ENCODE results near the gene HAGH.
A peak's percentile ranks its signal among the peaks of the same experiment; 100 is the strongest.

HAGH gene

GRCh38 chr16:1772362-1772907 lies 54.2 kb downstream of the HAGH start, which contains the start of gene EME2:
EME2 (plus strand) TSS chr16:1772810; CDS start chr16:1773228, 418 bp downstream.
- TF ChIP-seq ZNF70 (CRISPR knock-in tag; IDR thresholded peaks at IDR 0.05) = no peak
- no peak for TF ChIP-seq ARNTL (CRISPR knock-in tag; IDR thresholded peaks at IDR 0.05; ENCODE audit: borderline replicate concordance, low read depth)
- no peak for TF ChIP-seq TOX (CRISPR knock-in tag; IDR thresholded peaks at IDR 0.05; ENCODE audit: borderline replicate concordance)
- TF ChIP-seq TCF4 (CRISPR knock-in tag; IDR thresholded peaks at IDR 0.05; ENCODE audit: borderline replicate concordance) = no peak
- TF ChIP-seq CSRNP3 (CRISPR knock-in tag; IDR thresholded peaks at IDR 0.05) = no peak
- TF ChIP-seq GLIS3 (CRISPR knock-in tag; IDR thresholded peaks at IDR 0.05) = no peak
- ATAC-seq = no peak; the same call in 2 of the 3 replicates

- ATAC-seq = no peak
- TF ChIP-seq PPARA (CRISPR knock-in tag; IDR thresholded peaks at IDR 0.05; ENCODE audit: borderline replicate concordance) = no peak
- no peak for TF ChIP-seq BACH2 (CRISPR knock-in tag; IDR thresholded peaks at IDR 0.05; ENCODE audit: borderline replicate concordance)
- no peak for TF ChIP-seq ZNF565 (CRISPR knock-in tag; conservative IDR thresholded peaks at IDR 0.05; ENCODE audit: low read depth)
- TF ChIP-seq ESRRG (CRISPR knock-in tag; IDR thresholded peaks at IDR 0.05) = no peak
- no peak for TF ChIP-seq GLIS3 (CRISPR knock-in tag; IDR thresholded peaks at IDR 0.05)
- no peak for TF ChIP-seq ZNF8 (CRISPR knock-in tag; IDR thresholded peaks at IDR 0.05)
- TF ChIP-seq SNAI2 (CRISPR knock-in tag; IDR thresholded peaks at IDR 0.05) = no peak
- TF ChIP-seq CSDC2 (CRISPR knock-in tag; IDR thresholded peaks at IDR 0.05) = no peak
- no peak for TF ChIP-seq ZFP3 (CRISPR knock-in tag; IDR thresholded peaks at IDR 0.05)
Measured at GRCh38 chr16:1771864-1772361, 54.7 kb downstream of the HAGH start.

- TF ChIP-seq ZFP3 (CRISPR knock-in tag; IDR thresholded peaks at IDR 0.05) (no peak), ZNF70 (CRISPR knock-in tag; IDR thresholded peaks at IDR 0.05) (no peak), TSHZ2 (CRISPR knock-in tag; IDR thresholded peaks at IDR 0.05) (no peak), ARNTL (CRISPR knock-in tag; IDR thresholded peaks at IDR 0.05; ENCODE audit: borderline replicate concordance, low read depth) (no peak), ZC3H10 (CRISPR knock-in tag; IDR thresholded peaks at IDR 0.05) (no peak), TOX (CRISPR knock-in tag; IDR thresholded peaks at IDR 0.05; ENCODE audit: borderline replicate concordance) (no peak), RARB (CRISPR knock-in tag; IDR thresholded peaks at IDR 0.05) (no peak), ISL1 (CRISPR knock-in tag; IDR thresholded peaks at IDR 0.05) (no peak), ZFP30 (CRISPR knock-in tag; IDR thresholded peaks at IDR 0.05) (no peak), ZNF565 (CRISPR knock-in tag; conservative IDR thresholded peaks at IDR 0.05; ENCODE audit: low read depth) (no peak), ZNF8 (CRISPR knock-in tag; IDR thresholded peaks at IDR 0.05) (no peak)
- TF ChIP-seq, protein P1, sequence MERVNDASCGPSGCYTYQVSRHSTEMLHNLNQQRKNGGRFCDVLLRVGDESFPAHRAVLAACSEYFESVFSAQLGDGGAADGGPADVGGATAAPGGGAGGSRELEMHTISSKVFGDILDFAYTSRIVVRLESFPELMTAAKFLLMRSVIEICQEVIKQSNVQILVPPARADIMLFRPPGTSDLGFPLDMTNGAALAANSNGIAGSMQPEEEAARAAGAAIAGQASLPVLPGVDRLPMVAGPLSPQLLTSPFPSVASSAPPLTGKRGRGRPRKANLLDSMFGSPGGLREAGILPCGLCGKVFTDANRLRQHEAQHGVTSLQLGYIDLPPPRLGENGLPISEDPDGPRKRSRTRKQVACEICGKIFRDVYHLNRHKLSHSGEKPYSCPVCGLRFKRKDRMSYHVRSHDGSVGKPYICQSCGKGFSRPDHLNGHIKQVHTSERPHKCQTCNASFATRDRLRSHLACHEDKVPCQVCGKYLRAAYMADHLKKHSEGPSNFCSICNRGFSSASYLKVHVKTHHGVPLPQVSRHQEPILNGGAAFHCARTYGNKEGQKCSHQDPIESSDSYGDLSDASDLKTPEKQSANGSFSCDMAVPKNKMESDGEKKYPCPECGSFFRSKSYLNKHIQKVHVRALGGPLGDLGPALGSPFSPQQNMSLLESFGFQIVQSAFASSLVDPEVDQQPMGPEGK (CRISPR knock-in tag; IDR thresholded peaks at IDR 0.05; ENCODE audit: borderline replicate concordance) = no peak
- peak; percentile 53 for ATAC-seq
Measured at GRCh38 chr16:1771188-1771863, 55.3 kb downstream of the HAGH start, which contains the start of gene NME3. NME3 (minus strand) TSS chr16:1771543; CDS start chr16:1771534, 9 bp downstream.

- TF ChIP-seq, protein P1 (CRISPR knock-in tag; IDR thresholded peaks at IDR 0.05; ENCODE audit: borderline replicate concordance) = no peak; the same call in 1 of the 2 replicates
- TF ChIP-seq ISL1 (CRISPR knock-in tag; IDR thresholded peaks at IDR 0.05) (no peak), ZNF70 (CRISPR knock-in tag; IDR thresholded peaks at IDR 0.05) (no peak), ZFP30 (CRISPR knock-in tag; IDR thresholded peaks at IDR 0.05) (no peak), BACH2 (CRISPR knock-in tag; IDR thresholded peaks at IDR 0.05; ENCODE audit: borderline replicate concordance) (no peak), OSR1 (CRISPR knock-in tag; IDR thresholded peaks at IDR 0.05) (no peak), RARB (CRISPR knock-in tag; IDR thresholded peaks at IDR 0.05) (no peak), CSDC2 (CRISPR knock-in tag; IDR thresholded peaks at IDR 0.05) (no peak)
- peak; percentile 2 for ATAC-seq
Measured at GRCh38 chr16:1770328-1771187, 56.1 kb downstream of the HAGH start.
